ENCODE data around the gene NREP.

The NREP gene

DNA sequence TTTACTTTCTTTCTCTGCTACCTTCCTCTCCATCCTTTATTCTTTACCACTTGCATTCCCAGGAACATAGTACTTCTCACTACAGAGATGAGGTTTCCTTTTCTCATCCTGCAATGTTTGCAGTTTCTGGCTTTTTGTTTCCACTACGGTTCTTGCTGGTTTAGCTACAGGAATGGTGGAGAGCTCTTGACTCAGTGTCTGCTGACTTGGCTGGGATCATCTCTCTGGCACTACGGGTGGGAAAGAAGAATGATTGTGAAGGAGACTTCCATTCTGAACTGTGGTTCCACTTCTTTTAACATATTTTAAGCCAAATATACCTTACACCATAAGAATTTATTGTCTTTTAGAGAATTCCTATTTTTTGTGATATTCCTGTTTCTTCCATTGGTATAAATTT lies 65.1 kb downstream of the NREP start:
- DNase-seq = no peak

DNA sequence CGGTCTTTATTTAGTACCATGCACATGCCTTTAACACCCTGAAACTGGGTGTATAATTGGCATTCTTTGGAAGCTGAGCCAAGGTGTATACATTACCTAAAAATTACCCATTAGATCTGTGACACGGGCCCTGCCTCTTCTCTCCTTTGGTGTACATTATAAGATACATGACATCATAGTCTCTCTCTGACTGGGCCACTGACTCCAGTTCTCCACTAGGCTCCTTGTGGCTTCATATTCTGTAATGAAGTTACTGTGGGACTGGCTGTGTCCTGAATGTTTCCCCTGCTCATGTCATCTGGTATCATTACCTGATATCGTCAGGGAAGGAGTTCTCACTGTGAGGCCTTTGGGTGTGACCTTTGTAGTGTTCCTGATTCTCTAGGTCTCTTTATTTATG lies 65.5 kb downstream of the NREP start:
- DNase-seq = no peak

DNA sequence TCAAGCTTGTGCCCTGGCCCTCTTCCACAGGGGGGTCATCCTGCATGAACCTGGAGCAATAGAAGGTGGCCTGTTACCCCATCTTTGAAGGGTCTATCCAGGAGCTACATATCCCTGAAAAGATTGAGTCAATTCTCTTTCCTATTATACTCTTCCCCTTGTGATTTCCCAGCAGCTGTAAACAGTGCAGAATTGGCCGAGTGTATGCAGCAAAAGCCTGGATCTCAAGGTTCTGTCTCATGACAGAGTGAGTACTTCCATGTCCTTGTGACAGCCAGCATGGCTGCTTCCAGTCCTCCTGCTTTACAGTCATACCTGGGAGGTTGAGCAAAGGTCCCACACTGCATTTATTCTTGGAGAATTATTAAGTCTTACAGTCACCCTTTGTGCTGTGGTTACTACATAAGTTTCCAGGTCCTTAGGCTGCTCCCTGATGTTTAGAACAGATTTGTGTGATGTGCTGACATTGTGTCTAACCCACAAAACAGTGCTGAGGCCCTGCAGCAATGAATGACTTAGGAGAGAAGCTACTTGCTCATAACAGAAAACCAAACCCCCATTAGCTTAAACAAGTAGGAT lies 67.5 kb downstream of the NREP start:
- no peak for DNase-seq

DNA sequence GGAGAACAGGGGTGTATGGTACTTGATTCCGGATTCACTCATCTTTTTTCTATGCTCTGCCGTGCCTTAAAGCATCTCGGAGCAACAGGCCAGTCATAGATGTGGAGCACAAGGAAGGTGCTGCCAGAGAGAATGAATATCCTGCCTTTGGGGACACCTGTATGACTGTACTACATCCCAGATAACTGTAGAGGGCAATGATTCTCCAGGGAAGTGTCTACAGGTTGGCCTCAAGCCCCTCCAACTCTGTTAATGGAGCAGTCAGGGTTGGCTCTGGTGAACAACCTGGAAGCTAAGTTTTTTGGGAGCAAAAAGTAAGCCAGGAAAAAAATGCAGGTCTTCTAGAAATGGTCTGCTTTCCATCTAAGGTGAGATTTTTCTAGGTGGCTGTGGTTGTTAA lies 71.0 kb downstream of the NREP start:
- no peak for DNase-seq

DNA sequence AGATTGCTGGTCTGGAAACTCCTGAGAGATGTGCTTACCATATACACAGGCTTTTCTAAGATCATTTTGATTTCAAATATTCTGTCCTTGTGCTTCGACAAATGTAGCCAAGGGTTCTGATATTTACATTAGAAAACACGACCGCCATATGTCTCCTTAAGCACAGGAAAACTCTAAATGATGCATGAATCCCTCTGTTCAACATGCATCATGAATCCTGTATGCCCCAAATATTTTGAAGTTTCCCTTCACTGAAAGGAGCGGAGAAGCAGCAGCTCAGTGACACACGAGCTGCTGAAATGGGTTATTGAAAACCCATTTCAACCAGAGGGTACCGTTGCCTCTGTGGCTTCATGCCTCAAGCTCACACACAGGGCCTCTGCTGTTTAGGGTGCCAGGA lies 74.4 kb downstream of the NREP start:
- DNase-seq = no peak

DNA sequence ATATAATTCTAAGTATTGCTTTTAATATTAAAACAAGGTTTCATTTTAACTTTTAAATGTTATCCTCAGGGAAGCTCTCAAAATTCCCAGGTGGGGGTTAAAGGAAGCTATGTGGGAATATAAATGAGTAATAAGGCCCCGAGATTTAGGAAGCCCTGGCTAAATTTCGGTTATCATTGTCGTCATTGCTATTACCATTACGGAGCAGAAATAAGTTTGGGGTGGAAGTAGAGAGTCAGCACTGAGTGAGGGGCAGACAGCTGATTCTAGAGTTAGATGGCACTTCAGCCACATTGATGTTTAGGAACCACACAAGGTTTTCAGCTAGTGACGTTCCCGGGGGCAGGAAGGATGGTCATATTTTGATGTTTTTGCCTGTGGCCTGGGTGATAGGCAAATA lies 74.9 kb downstream of the NREP start:
- no peak for DNase-seq

DNA sequence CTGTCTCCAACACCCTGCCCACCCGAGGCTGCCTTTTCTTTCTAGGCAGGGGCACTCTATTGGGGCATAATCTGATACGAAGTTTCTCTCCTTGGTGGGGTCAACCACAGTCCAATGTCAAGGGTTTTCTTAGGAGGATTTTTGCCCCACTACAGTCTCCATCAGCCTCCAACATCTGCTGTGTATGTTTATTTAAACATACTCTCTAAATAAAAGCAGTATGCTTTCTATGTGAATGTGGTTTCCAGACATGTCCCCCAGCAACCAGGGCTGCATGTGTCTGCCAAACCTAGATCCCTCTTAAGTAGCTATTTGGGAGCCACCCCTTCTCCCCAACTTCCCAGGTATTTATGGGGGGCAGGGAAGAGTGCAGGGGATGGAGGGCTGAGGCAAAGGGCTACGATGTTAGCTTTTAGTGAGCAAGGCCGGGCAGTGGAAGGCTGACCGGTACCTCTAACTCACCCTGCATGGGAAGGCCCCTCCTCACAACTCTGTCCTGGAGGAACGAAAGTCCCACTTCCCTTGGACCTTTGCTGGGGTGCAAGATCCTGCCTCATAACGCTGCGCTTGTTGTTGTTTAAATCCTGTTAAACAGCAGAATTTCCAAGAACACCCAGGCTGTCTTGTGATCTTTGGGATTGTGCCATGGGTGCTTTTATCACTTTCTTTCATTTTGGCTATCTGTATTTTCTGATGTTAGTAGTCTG lies 75.4 kb downstream of the NREP start:
- DNase-seq = no peak

DNA sequence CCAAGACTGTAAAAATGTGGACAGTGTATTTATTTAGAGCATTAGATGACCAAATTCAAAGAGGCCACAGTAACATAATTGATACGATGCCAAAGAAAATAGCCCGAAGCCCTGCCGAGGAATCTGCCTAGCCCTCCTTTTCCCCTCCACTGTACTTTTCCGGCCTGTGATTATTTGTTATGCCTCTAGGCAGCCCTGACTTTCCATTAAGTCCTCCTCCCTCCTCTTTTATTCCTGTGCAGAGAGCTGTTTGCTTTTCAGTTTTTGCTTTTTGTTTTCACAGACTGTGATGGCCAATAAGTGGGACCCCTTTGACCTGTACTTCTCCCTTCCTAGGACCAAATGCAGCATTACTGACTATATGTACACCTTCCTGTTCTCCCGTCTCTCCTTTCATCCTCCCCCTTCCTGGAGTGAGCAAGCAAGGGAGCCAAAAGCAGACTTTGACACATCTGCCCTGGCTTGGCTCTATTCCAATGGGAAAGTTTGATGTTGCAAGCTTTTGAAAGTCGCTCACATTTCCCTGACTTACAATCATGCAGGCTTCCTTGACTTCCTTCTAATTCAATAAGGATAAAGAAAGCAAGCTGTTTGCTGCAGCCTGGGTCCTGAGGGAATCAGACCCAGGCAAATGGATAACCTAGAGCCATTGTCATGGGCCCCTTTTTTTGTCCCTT lies 76.1 kb downstream of the NREP start:
- DNase-seq = no peak

DNA sequence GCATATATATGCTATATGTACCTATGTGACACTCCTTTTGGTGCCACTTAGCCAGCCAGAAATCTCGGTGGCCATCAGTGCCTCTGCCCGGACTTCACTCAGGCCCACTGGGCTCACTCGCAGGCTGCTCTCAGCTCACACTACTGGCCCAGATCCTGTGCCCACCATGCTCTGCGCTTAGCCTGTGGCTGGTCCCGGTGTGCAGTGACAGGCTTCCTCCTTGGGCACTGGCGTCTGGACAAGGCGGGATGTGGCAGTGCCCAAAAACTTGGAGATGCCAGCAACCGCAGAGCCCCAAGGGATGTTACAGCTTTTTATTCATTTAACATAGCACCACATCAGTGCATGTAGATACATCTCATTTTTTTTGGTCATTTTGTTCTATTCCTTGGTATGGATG lies 77.4 kb downstream of the NREP start:
- no peak for DNase-seq

Measured in stimulated activated CD4-positive, alpha-beta T cell treated with anti-CD3 and anti-CD28 coated beads, Interleukin-12 subunit alpha, Interleukin-12 subunit beta, amount 100 ng/mL, for 4 hours (primary cell).